ENCODE data around the gene FNDC8. TPM values are rescaled to one million over a fixed set of nuclear protein-coding genes. Genes with fewer than 3 reads are reported as not detected.
A peak's percentile ranks its signal among the peaks of the same experiment; 100 is the strongest.
"Not testable (repeated sequence)": the region's sequence is repeated elsewhere in the genome, so short reads cannot be mapped to it uniquely, and the experiment has no call there.

FNDC8 gene
- total RNA-seq, 1 experiment from 2014 or later: not detected

DNA sequence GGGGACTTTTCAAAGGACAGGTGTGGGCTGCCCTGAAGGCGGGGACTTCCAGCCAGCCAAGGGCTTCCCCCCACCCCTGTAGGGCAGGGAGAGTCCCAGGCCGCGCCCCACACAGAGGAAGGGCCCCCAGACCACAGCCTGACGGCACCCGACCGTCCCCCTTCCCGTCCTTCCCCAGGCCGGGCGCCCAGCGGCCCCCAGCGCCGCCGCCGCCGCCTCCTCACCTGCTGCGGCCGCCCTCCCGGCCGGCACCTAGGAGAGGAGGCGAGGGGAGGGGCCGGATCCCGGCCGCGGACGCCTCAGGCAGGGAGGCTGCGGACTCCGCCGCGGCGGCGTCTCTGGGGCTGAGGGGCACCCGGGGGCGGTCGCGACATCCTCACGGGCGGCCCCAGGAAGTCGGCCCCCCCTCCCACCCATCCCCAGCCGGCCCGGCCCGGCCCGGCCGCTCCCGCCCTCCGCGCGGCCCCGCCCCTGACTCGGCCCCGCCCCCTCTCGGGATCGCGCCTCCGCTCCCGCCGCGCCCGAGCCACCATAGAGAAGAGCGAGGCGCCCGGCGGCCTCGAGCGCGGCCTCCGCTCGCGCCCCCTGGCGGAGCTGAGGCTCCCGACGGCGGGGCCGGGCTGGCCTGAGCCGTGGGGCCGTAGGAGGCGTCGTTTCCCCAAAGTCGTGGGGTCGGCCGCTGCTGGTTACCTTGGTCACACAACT is 32.4 kb upstream of the FNDC8 start (continued):
- TF ChIP-seq CTCF (IDR thresholded peaks at IDR 0.05): peak; percentile 68
- peak; percentile 63; the same call in 1 of the 2 replicates for TF ChIP-seq TEAD1 (CRISPR knock-in tag; IDR thresholded peaks at IDR 0.05)
- TF ChIP-seq ZSCAN18 (CRISPR knock-in tag; IDR thresholded peaks at IDR 0.05): no peak
- TF ChIP-seq CREM (CRISPR knock-in tag; IDR thresholded peaks at IDR 0.05): no peak
- no peak for TF ChIP-seq SMAD3 (CRISPR knock-in tag; IDR thresholded peaks at IDR 0.05; ENCODE audit: borderline replicate concordance)
- TF ChIP-seq TP53 (CRISPR knock-in tag; IDR thresholded peaks at IDR 0.05): peak; percentile 30; the same call in 1 of the 2 replicates
- TF ChIP-seq, protein P1, sequence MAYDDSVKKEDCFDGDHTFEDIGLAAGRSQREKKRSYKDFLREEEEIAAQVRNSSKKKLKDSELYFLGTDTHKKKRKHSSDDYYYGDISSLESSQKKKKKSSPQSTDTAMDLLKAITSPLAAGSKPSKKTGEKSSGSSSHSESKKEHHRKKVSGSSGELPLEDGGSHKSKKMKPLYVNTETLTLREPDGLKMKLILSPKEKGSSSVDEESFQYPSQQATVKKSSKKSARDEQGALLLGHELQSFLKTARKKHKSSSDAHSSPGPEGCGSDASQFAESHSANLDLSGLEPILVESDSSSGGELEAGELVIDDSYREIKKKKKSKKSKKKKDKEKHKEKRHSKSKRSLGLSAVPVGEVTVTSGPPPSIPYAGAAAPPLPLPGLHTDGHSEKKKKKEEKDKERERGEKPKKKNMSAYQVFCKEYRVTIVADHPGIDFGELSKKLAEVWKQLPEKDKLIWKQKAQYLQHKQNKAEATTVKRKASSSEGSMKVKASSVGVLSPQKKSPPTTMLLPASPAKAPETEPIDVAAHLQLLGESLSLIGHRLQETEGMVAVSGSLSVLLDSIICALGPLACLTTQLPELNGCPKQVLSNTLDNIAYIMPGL (CRISPR knock-in tag; IDR thresholded peaks at IDR 0.05): peak; percentile 69; the same call in 1 of the 2 replicates
- TF ChIP-seq ZNF121 (CRISPR knock-in tag; IDR thresholded peaks at IDR 0.05): peak; percentile 63; the same call in 1 of the 2 replicates
- TF ChIP-seq, protein P2, sequence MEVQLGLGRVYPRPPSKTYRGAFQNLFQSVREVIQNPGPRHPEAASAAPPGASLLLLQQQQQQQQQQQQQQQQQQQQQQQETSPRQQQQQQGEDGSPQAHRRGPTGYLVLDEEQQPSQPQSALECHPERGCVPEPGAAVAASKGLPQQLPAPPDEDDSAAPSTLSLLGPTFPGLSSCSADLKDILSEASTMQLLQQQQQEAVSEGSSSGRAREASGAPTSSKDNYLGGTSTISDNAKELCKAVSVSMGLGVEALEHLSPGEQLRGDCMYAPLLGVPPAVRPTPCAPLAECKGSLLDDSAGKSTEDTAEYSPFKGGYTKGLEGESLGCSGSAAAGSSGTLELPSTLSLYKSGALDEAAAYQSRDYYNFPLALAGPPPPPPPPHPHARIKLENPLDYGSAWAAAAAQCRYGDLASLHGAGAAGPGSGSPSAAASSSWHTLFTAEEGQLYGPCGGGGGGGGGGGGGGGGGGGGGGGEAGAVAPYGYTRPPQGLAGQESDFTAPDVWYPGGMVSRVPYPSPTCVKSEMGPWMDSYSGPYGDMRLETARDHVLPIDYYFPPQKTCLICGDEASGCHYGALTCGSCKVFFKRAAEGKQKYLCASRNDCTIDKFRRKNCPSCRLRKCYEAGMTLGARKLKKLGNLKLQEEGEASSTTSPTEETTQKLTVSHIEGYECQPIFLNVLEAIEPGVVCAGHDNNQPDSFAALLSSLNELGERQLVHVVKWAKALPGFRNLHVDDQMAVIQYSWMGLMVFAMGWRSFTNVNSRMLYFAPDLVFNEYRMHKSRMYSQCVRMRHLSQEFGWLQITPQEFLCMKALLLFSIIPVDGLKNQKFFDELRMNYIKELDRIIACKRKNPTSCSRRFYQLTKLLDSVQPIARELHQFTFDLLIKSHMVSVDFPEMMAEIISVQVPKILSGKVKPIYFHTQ (CRISPR knock-in tag; IDR thresholded peaks at IDR 0.05): no peak
- TF ChIP-seq GRHL2 (CRISPR knock-in tag; IDR thresholded peaks at IDR 0.05; ENCODE audit: insufficient replicate concordance, severe bottlenecking): no peak
- TF ChIP-seq SMAD4 (CRISPR knock-in tag; IDR thresholded peaks at IDR 0.05): no peak
- TF ChIP-seq NR3C1 (CRISPR knock-in tag; conservative IDR thresholded peaks at IDR 0.05; ENCODE audit: low read depth): no peak
- TF ChIP-seq ZNF232 (CRISPR knock-in tag; IDR thresholded peaks at IDR 0.05): no peak

DNA sequence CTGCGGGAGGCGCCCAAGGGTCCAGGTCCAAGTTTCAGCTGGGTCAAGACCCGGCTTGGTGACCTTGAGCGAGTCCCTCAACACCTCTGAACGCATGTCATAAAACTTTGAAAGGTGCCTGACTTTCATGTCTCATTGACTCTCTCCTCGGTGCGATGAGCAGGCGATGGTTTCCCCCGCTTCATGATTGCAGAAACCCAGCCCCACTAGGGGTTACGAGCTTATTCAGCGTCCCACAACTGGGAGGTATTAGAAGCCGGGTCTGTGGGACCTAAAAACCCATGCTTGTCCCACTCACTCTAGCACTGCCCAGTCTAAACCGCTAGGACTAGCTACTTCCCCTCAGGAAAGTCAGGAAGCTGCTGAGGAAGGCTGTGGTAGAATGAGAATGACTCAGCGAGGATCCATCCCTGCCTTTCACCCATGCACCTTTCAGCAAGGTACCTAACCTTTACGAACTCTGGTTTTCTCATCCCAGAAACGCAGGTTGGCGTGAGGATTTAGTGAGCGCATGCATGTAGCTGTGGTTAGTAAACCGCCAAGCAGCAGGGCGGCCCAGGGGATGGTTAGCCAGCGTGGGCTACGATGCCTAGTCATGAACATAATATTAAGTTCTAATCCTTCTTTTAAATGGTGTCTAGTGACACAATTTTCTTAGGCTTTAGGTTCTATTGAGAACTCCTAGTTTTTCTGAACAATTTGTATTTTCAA is 31.7 kb upstream of the FNDC8 start:
- ChIA-PET CTCF (interaction anchor here (0.6 to 2.0 kb wide), 32 partner anchors 9 to 487 kb away, joined by 3 to 27 read pairs (median 4); partner anchors contain the start of genes RAD51D and RFFL), POLR2A (interaction anchor here (0.6 to 1.0 kb wide), 2 partner anchors 26 to 153 kb away, joined by 3 to 6 read pairs; partner anchors contain the start of genes RFFL and SLFN5)
- ATAC-seq (peak; percentile 48), DNase-seq (ENCODE audit: low spot score) (no peak)
- Mint-ChIP-seq H3K4me3 (peak overlapping the region; percentile 67), H3K27ac (no peak overlapping the region; the same call in 1 of the 2 replicates), H3K9me3 (no peaks in the 10 kb centered on the region), H3K36me3 (no peaks in the 10 kb centered on the region), H3K4me1 (peaks cover 43% of the 10 kb centered on the region), H3K27me3 (ENCODE audit: low read depth) (peaks cover 4% of the 10 kb centered on the region)
- TF ChIP-seq ERG (CRISPR knock-in tag; IDR thresholded peaks at IDR 0.05) (no peak), NFE2L1 (CRISPR knock-in tag; IDR thresholded peaks at IDR 0.05) (peak; percentile 90), GABPB1 (CRISPR knock-in tag; IDR thresholded peaks at IDR 0.05) (no peak), ZNF138 (CRISPR knock-in tag; conservative IDR thresholded peaks at IDR 0.05) (no peak), ZNF671 (CRISPR knock-in tag; IDR thresholded peaks at IDR 0.05) (no peak)
- TF ChIP-seq, protein P3, sequence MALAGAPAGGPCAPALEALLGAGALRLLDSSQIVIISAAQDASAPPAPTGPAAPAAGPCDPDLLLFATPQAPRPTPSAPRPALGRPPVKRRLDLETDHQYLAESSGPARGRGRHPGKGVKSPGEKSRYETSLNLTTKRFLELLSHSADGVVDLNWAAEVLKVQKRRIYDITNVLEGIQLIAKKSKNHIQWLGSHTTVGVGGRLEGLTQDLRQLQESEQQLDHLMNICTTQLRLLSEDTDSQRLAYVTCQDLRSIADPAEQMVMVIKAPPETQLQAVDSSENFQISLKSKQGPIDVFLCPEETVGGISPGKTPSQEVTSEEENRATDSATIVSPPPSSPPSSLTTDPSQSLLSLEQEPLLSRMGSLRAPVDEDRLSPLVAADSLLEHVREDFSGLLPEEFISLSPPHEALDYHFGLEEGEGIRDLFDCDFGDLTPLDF (CRISPR knock-in tag; IDR thresholded peaks at IDR 0.05): no peak
- TF ChIP-seq, protein P1 (CRISPR knock-in tag; IDR thresholded peaks at IDR 0.05): 0 out of 2 replicates have a peak, but pooled peaks have one; percentile 6

DNA sequence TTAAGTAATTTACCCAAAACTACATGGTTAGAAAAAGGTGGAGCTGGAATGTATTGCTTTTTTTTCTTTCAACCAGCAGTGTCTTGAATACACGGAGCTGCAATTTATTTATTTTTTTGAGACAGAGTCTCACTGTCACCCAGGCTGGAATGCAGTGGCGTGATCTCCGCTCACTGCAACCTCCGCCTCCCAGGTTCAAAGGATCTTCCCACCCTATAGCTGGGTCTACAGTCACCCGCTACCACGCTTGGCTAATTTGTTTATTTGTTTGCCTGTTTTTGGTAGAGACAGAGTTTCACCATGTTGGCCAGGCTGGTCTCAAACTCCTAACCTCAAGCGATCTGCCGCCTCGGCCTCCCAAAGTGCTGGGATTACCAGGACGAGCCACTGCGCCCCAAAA is 30.7 kb upstream of the FNDC8 start:
- H3K4me3 Mint-ChIP-seq; ATAC-seq; H3K9me3 Mint-ChIP-seq; H3K27me3 Mint-ChIP-seq (ENCODE audit: low read depth); POLR2A ChIA-PET; H3K36me3 Mint-ChIP-seq; H3K27ac Mint-ChIP-seq; DNase-seq (ENCODE audit: low spot score): not testable (repeated sequence)
- peaks cover 34% of the 10 kb centered on the region for H3K4me1 Mint-ChIP-seq
- CTCF ChIA-PET: interaction anchor here (1.0 to 2.0 kb wide), 2 partner anchors 29 to 82 kb away, joined by 6 to 27 read pairs; partner anchors contain the start of gene RAD51D
